T-helper 2 cell treated with Interferon-gamma antibody and Interleukin-4, amounts not matched to agents 100 ng/mL and 5 ng/mL, for 36 hours (primary cell): Measurements from ENCODE around the gene CTAGE9. TPM values are rescaled to one million over a fixed set of nuclear protein-coding genes. Genes with fewer than 3 reads are reported as not detected.

Experiments used
- intact Hi-C: fragments of 100-400 bp; cut with micrococcal nuclease; formaldehyde crosslinking; loops from one replicate; pipeline ENCODE4 v1.15.1; 2023
- total RNA-seq: library from RNA; stranded (reverse); gene quantifications from 2 replicates; pipeline ENCODE4 v1.2.3, GENCODE V29; 2022

Gene CTAGE9
- total RNA-seq, 1 donor from 2014 or later = not detected

DNA sequence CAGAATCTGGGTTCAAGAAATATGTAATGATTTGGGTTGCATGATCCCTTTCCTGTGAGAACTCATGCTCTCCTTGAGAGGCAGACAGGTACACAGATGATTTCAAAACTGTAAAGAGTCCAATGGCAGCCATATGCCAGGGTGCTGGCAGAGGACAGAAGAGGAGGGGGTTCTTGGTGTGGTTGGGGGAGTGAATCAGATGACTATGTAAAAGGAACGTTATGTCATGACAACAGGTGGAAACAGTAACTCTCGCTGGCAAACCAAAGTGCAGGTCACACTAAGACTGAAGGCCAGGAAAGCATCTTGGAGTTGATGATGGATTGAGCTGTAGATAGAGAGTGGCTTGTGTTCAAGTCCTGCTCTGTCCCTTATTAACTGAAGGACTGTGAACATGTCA lies 29.9 kb downstream of the CTAGE9 start:
- intact Hi-C loops = no loop called here

DNA sequence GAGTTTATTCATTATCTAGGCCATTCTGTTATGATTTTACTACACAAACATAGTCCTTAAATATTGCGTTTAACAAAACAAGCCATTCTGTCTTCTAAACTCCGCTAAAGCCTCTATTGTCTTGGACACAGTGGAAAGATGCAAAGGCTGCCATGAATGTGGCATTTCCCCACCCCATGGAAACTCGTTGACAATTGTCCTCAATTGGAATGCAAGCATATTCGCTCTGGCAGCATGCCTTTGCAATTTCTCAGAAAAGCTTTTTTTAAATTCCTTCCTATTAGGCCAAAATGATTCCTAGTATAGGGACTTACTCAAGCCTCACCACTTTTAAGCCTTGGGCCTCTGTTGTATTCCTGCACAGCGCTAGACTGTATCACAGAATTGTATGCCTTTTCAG lies 32.4 kb downstream of the CTAGE9 start:
- intact Hi-C loops = no loop called here

DNA sequence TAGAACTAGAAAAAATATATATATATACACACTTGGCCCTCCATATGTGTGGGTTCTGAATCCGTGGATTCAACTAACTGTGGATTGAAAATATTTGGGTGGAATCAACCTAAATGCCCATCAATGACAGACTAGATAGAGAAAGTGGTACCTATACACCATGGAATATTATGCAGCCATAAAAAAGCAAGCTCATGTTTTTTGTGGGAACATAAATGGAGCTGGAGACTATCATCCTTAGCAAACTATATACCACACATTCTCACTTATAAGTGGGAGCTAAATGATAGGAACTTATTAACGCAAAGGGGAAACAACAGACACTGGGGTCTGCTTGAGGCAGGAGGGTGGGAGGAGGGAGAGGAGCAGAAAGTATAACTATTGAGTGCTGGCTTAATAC lies 37.6 kb downstream of the CTAGE9 start:
- intact Hi-C loops = no loop called here

DNA sequence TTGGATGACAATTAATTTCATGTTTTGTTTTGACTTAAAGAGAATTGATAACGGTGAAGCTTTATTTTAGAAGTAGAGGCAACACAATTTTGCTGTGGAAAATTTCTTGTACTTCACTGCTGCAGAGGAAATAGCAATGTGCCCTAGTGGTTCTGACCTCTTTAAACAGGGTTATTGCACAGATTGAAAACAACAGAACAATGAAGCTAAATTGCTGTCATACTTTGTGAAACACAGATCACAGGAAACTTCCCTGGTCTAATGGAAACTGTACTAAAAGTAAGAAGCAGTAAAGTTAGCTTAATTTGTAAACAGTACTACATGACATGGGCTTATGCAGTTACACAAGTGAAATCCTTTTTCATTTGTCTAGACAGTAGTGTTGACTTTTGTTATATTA lies 40.9 kb downstream of the CTAGE9 start:
- intact Hi-C loops = no loop called here

DNA sequence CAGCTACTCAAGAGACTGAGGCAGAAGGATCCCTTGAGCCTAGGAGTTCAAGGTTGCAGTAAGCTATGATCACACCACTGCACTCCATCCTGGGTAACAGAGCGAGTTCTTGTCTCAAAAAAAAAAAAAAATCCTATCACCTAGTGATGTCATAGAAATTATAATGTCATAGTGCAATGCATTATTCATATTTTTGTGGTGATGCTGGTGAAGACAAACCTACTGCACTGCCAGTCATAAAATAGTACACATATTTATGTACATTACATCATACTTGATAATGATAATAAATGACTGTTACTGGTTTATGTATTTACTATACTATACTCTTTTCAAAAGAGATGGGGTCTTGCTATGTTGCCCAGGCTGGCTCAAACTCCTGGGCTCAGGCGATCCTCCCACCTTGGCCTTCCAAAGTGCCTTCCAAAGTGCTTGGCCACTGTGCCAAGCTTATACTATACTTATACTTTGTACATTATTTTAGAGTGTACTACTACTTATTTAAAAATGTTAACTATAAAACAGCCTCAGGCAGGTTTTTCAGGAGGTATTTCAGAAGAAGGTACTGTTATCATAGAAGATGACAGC lies 47.1 kb downstream of the CTAGE9 start:
- intact Hi-C loops = no loop called here

DNA sequence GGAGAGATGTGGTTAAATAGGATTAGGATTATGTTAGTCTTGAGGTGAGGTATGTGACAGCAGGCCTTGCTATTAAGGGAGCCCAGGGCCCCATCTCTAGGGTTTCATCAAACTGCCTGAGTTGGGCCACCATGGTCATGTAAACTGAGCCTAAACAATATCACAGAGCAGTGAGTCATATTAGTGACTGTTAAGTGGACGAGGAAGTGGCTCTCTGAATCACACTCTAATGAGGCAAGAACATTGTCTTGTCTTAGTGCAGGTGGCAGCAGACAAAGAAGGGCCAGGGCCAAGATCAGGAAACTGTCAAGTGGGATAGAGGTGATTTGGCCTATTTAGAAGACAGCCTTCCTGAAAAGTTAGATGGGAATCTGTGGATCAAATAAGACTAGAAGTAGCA lies 50.6 kb downstream of the CTAGE9 start:
- intact Hi-C loops = no loop called here

Other genes starting within 250 kb of the CTAGE9 start
- gene ARG1, start 137.8 kb downstream of the CTAGE9 start, total RNA-seq = not detected in 2 replicates
- 37.6 and 38.8 TPM in 2 replicates for gene MED23, start 82.8 kb downstream of the CTAGE9 start, total RNA-seq
- gene ENPP3, start 73.7 kb downstream of the CTAGE9 start, total RNA-seq = 1.9 and 2.7 TPM in 2 replicates
- not detected in 2 replicates for gene OR2A4, start 9.6 kb downstream of the CTAGE9 start, total RNA-seq
- 3.5 TPM in 2 replicates for gene ENPP1, start 97.0 kb upstream of the CTAGE9 start, total RNA-seq
- not detected in 2 replicates for gene CCN2, start 240.4 kb upstream of the CTAGE9 start, total RNA-seq